ENCODE data around the gene NUDT16L1.
"Not testable (repeated sequence)": the region's sequence is repeated elsewhere in the genome, so short reads cannot be mapped to it uniquely, and the experiment has no call there.

The NUDT16L1 gene

DNA sequence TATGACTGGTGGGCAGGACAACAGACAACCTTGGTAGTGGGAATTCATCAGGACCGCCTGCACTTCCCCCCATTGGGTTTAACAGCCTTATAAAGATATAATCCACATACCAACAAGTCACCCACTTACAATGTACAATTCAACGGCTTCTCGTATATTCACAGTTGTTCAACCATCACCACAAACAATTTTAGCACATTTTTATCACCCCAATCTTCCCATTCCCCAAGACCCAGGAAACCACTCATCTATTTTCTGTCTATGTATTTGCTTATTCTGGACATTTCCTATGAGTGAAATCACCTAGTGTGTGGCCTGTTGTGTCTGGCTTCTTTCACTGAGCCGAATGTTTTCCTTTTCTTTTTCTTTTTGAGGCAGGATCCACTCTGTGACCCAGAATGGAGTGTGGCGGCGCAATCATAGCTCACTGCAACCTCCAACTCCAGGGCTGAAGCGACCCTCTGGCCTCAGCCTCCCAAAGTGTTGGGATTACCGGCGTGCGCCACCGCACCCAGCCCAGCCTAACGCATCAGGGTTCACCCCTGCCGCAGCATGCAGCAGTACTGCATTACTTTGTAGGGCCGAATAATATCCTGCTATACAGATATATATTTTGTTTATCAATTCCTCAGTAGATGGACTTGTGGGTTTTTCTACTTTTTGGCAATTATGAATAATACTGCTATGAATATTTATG lies 29.9 kb downstream of the NUDT16L1 start:
- DNase-seq (ENCODE audit: low spot score): no peak

DNA sequence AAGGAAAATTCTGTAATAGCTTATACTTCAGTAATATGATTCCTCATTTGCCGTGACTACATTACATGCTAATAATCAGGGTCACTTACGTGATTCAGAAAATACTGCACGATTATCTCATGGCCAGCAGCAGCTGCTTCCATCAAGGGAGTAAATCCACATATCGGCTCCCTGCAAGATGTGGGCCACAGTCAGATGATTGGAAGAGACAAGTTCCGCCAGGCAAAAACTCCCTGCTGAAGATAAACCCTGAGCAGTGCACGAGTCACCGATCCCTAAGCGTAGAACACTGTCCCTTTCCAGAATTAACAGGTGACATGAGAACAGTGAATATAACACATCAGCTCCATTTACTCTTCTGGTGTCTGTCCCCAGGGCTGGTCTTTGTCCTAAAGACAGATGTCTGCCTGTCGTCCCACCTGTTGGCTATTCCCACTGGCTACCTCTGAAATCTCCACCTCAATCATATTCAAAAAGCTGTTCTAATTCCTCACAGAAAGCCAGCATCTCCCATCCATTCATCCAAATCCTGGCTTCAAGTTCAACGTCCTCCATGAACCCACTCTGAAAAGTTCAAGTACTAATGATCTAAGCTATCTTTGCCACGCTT lies 31.4 kb downstream of the NUDT16L1 start:
- DNase-seq (ENCODE audit: low spot score): no peak

- DNase-seq (ENCODE audit: low spot score): no peak
Measured at GRCh38 chr16:4726616-4727015, 33.3 kb downstream of the NUDT16L1 start.

GRCh38 chr16:4728676-4729075 lies 35.3 kb downstream of the NUDT16L1 start:
- DNase-seq (ENCODE audit: low spot score): no peak

DNA sequence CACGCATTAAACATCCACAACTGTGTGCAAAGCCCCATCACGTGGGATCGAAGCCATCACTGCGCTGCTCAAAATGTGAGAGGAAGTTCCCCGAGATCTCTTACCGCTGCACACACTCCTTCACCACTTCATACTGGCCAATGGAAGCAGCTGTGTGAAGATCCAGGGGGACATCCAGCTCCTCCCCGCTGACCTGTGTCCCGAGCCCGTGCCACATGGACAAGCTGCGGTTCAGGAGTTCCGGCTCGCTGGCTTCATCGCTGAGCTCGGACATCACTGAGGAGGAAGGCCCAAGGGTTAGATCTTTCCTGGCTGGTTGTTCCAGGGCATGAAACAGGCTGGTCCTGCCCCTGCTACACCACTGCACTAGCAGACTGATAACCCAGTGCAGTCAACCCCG lies 36.5 kb downstream of the NUDT16L1 start:
- no peak for DNase-seq (ENCODE audit: low spot score)

- no peak for DNase-seq (ENCODE audit: low spot score)
Measured at GRCh38 chr16:4733211-4733742, 39.9 kb downstream of the NUDT16L1 start.

DNA sequence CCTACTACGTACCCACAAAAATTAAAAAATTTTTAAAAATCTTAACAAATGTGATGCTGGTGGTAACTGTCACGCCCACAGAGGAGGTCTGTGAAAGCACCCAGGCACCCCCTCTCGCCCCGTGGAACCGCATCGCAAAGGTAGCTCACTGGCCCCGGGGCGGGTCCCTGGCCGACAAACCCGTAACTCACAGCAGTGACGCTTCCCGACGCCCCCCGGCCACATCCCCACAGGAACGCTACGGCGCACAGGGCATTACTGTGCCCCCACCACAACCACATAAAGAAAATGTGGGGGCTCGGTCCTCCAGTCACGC lies 40.3 kb downstream of the NUDT16L1 start:
- DNase-seq (ENCODE audit: low spot score): no peak

- peak; percentile 71 for DNase-seq (ENCODE audit: low spot score)
Measured at GRCh38 chr16:4734063-4734729, 40.8 kb downstream of the NUDT16L1 start, which contains the start of the genes ANKS3 and DNAAF8. Gene ANKS3, minus strand, starts transcription at chr16:4734271. Its CDS starts 4,122 bp downstream, at chr16:4730149. Gene DNAAF8, plus strand, starts transcription at chr16:4734537. Its CDS starts 1,978 bp downstream, at chr16:4736515.

DNA sequence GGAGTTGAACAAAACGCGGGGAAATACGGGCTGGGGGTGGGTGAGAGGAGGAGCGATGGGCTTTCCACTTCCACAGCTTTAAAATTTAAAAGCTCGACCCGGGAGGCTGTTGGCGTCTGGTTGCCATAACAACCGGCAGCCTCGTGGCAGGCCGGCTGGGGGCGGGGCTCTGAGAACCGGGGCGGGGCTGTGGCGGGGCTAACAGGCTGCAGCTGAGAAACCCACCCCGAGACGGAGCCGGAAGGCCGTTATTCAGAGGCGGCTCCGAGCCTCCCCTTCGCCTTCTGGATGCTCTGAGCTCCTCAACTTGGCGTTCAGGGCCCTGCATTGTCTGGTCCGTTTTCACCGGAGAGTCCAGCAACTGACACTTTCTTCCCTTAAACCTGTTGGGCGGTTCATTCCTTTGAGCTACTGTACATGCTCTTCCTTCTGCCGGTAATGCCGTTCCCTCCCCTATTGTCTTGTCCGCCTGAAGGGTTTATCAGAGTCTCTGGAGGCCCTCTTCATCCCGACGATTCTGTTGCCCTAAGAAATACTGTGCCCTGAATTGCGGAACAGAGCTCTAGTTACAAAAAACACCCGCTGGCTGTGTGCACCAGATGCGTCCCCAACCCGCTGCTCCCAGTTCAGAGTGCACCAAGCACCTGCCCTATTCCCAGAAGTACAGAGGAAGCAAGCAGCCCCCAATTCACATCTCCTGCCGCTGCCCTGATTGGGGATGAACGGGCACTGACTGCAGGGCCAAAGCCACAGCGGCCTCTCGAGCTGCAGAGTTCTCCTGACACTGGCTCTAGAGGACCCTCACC lies 41.6 kb downstream of the NUDT16L1 start:
- DNase-seq (ENCODE audit: low spot score): peak; percentile 94

DNA sequence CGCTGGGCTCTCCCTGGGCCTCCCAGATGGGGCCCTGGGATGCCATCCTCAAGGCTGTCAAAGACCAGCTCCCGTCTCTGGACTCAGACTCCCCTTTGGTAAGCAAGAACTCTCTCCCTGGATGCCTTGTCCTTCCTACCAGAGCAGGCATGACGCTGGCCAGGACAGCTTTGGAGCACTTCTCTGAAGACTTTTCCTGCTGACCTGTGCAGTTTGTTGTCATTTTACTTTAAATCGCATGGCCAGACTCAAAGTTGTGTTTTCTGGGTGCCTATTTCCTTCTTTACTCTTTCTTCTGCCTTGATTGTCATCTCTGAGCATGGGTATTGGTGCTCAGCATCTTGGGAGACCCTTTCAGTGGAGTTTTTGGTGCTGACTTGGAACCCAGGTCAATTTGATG lies 43.2 kb downstream of the NUDT16L1 start:
- no peak for DNase-seq (ENCODE audit: low spot score)

DNA sequence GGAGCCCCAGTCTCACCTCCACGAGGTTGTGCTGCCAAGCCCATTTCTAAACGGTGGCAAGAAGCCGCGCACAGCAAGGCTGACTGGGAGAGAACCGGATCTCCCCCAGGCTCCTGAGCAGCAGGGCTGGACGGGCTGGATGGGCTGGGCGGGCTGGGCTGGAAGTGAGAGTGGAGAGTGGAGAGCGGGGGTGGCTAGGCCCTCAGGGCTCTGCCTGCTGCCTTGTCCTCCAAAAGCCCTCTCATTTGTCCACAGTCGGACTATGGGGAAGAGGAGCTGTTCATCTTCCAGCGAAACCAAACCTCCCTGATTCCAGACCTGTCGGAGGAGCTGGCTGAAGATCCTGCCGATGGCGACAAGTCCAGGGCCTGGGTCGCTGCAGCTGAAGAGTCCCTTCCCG lies 44.2 kb downstream of the NUDT16L1 start:
- no peak for DNase-seq (ENCODE audit: low spot score)

DNA sequence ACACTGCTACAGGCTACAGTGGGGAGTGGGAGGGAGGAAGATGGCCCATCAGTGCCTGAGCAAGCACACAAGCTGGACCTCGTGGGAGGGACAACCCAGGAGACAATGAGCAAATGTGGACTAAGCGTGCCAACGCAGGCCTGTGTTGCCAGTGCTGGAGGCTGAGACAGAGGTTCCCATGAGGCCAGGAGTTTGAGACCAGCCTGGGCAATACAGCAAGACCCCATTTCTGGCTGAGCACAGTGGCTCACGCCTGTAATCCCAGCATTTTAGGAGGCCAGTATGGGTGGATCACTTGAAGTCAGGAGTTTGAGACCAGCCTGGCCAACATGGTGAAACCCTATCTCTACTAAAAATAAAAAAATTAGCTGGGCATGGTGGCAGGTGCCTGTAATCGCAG lies 45.0 kb downstream of the NUDT16L1 start:
- not testable (repeated sequence) for DNase-seq (ENCODE audit: low spot score)

GRCh38 chr16:4743226-4743878 lies 50.0 kb downstream of the NUDT16L1 start:
- no peak for DNase-seq (ENCODE audit: low spot score)

GRCh38 chr16:4744555-4745273 lies 51.4 kb downstream of the NUDT16L1 start:
- no peak for DNase-seq (ENCODE audit: low spot score)

DNA sequence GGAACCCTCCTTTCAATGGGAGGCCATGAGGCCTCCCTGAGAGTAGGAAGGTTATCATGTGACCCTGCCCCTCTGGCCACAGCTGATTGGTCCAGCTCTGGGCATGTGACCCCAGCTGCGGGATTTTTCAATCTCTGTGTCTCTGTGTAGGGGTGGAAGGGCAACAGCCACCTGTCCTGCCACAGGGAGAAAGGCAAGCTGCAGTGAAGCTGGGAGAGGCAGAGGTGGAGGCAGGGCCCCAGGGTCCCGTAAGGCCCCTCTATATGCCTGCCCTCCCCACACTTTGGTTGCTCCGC lies 51.9 kb downstream of the NUDT16L1 start:
- no peak for DNase-seq (ENCODE audit: low spot score)
